Measurements from ENCODE around the gene XIRP1.

GRCh38 chr3:39180183-39180545 is 12.2 kb downstream of the XIRP1 start:
- TF ChIP-seq POLR2A (IDR thresholded peaks at IDR 0.05) (no peak), CTCF (IDR thresholded peaks at IDR 0.05) (no peak)

All from esophagus squamous epithelium (tissue), 4 donors.